ENCODE data around the gene WDR89. TPM values are rescaled to one million over a fixed set of nuclear protein-coding genes. Genes with fewer than 3 reads are reported as not detected.

Gene WDR89
- polyA plus RNA-seq, 1 of the 3 experiments (the other 2 are of a cell fraction) = 2.6 TPM

DNA sequence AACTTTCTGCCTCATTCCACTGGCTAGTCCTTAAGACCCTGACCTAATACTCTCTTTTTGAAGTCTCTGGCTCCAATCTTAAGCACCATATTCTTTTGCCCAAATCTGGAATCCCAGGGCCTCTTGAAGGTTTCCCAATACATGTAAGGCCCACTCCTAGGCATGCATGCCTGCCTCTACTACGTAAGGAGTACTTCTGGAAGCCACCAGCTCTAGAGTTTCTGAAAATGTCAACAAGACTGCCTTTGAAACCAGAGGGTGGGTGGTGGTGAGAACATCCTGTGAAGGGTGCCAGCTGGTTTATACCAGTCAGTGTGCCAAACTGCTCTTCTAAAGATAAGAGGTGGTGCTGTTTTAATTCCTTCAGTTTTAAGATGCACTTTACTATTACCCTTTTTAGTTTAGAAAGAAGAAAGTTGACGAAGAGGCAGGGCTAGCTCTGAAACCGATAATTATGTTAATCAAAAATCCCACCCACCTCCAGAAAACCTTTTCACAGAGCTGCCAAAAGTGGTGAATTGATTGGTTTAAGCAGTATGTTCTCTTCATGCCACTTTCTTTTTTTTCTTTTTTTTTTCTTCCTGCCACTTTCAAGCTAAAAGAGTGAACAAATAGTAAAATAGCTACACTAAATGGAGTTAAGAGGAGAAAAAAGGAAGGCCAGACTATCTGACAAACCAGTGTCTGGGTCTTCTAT is 8.7 kb upstream of the WDR89 start (continued):
- TF ChIP-seq, protein P1, sequence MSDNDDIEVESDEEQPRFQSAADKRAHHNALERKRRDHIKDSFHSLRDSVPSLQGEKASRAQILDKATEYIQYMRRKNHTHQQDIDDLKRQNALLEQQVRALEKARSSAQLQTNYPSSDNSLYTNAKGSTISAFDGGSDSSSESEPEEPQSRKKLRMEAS (IDR thresholded peaks at IDR 0.05; ENCODE audit: low read depth) = no peak

DNA sequence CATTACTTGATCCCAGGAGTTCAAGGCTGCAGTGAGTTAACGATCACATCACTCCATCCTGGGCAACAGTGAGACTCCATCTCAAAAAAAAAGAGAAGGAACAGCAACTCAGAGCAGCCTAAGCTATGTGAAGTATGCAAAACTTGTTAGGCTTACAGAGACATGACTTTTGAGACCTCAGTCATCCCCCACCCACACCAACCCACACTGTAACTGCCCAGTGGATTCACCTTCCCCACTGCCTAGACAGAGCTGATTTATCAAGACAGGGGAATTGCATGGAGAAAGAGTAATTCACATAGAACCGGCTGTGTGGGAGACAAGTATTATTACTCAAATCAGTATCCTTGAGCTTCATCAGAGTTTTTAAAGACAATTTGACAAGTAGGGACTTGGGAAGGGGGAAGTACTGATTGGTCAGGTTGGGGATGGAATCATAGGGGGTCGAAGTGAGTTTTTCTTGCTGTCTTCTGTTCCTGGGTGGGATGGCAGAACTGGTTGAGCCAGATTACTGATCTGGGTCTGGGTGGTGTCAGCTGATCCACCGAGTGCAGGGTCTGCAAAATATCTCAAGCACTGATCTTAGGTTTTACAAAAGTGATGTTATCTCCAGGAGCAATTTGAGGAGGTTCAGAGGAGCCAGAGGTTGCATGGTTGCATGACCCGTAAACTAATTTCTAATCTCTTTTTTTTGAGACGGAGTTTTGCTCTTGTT is 6.2 kb upstream of the WDR89 start:
- ChIA-PET POLR2A (no interaction called here), CTCF (interaction anchor here (1.3 kb wide), 1 partner anchor 15 kb away, joined by 3 read pairs; no protein-coding TSS in a partner anchor)
- Histone ChIP-seq H3K9me3 (no peaks in the 10 kb centered on the region), H3K9me2 (no peaks in the 10 kb centered on the region), H3K27me3 (ENCODE audit: insufficient read depth) (no peaks in the 10 kb centered on the region), H3K36me3 (replicated peaks in 1 of 2; ENCODE audit: control insufficient read depth in 1 of 2, insufficient read depth in 2 of 2, low read length in 1 of 2) (no peaks in the 10 kb centered on the region), H3K4me3 (ENCODE audit: low read depth in 2 of 2, low read length in 1 of 2) (no peak overlapping the region), H3K4me1 (ENCODE audit: control insufficient read depth in 1 of 2, insufficient read depth in 2 of 2, low read depth in 1 of 2, low read length in 1 of 2) (no peaks in the 10 kb centered on the region; a peak in 2 of 4 replicates), H4K20me1 (ENCODE audit: insufficient read depth) (no peaks in the 10 kb centered on the region), H3K79me2 (ENCODE audit: insufficient read depth) (0 out of 2 replicates have a peak, but pooled peaks cover 10% of the 10 kb centered on the region), H3F3A (replicated peaks; ENCODE audit: insufficient read depth) (no peaks in the 10 kb centered on the region), H3K9ac (no peak overlapping the region), H3K27ac (ENCODE audit: low read depth in 2 of 2, low read length in 1 of 2) (no peak overlapping the region), H2AFZ (ENCODE audit: low read depth) (no peak overlapping the region), H3K4me2 (no peak overlapping the region)
- TF ChIP-seq MXI1 (IDR thresholded peaks at IDR 0.05; ENCODE audit: low read depth, low read length) (no peak), TCF12 (IDR thresholded peaks at IDR 0.05) (no peak)
- TF ChIP-seq, protein P1 (IDR thresholded peaks at IDR 0.05; ENCODE audit: low read depth) = no peak
- TF ChIP-seq, protein P2, sequence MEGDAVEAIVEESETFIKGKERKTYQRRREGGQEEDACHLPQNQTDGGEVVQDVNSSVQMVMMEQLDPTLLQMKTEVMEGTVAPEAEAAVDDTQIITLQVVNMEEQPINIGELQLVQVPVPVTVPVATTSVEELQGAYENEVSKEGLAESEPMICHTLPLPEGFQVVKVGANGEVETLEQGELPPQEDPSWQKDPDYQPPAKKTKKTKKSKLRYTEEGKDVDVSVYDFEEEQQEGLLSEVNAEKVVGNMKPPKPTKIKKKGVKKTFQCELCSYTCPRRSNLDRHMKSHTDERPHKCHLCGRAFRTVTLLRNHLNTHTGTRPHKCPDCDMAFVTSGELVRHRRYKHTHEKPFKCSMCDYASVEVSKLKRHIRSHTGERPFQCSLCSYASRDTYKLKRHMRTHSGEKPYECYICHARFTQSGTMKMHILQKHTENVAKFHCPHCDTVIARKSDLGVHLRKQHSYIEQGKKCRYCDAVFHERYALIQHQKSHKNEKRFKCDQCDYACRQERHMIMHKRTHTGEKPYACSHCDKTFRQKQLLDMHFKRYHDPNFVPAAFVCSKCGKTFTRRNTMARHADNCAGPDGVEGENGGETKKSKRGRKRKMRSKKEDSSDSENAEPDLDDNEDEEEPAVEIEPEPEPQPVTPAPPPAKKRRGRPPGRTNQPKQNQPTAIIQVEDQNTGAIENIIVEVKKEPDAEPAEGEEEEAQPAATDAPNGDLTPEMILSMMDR (IDR thresholded peaks at IDR 0.05) = no peak
- 76% methylated on average over 6 of the region's 6 CpGs for WGBS (ENCODE audit: low lambda C conversion rate)
- no peak for DNase-seq

DNA sequence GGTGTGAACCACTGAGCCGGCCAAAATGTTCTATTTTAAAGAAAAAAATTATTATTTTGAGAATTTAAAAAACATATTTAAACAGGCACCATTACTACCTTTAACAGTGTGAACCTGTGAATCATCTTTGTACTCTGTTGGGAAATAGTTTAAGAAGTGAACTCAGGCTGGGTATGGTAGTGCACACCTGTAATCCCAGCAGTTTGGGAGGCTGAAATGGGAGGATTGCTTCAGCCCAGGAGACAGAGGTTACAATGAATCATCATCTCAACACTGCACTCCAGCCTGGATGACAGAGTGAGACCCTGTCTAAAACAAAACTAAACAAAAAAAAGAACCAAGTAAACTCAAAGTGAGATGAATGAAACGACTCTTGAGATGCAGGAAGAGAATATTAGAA is 3.1 kb upstream of the WDR89 start:
- Histone ChIP-seq H3K4me3 (ENCODE audit: low read depth in 2 of 2, low read length in 1 of 2) (no peak overlapping the region), H3K27me3 (ENCODE audit: insufficient read depth) (no peaks in the 10 kb centered on the region), H4K20me1 (ENCODE audit: insufficient read depth) (no peaks in the 10 kb centered on the region), H3K36me3 (replicated peaks in 1 of 2; ENCODE audit: control insufficient read depth in 1 of 2, insufficient read depth in 2 of 2, low read length in 1 of 2) (peaks cover 0 to 3% of the 10 kb centered on the region in 2 experiments), H3K4me2 (no peak overlapping the region), H3K27ac (ENCODE audit: low read depth in 2 of 2, low read length in 1 of 2) (no peak overlapping the region), H3K9me3 (no peaks in the 10 kb centered on the region), H3K9me2 (no peaks in the 10 kb centered on the region), H3K79me2 (ENCODE audit: insufficient read depth) (peaks cover 21% of the 10 kb centered on the region; the same call in 1 of the 2 replicates), H3K9ac (no peak overlapping the region), H3K4me1 (ENCODE audit: control insufficient read depth in 1 of 2, insufficient read depth in 2 of 2, low read depth in 1 of 2, low read length in 1 of 2) (no peaks in the 10 kb centered on the region; a peak in 2 of 4 replicates), H2AFZ (ENCODE audit: low read depth) (no peak overlapping the region), H3F3A (replicated peaks; ENCODE audit: insufficient read depth) (peaks cover 11% of the 10 kb centered on the region)
- DNase-seq = no peak
- CTCF ChIA-PET = no interaction called here
- 79% methylated on average over 2 of the region's 2 CpGs for WGBS (ENCODE audit: low lambda C conversion rate)
- POLR2A ChIA-PET = no interaction called here
- no peak for TF ChIP-seq SIN3A (IDR thresholded peaks at IDR 0.05; ENCODE audit: borderline replicate concordance, low read depth, low read length)
- TF ChIP-seq, protein P3, sequence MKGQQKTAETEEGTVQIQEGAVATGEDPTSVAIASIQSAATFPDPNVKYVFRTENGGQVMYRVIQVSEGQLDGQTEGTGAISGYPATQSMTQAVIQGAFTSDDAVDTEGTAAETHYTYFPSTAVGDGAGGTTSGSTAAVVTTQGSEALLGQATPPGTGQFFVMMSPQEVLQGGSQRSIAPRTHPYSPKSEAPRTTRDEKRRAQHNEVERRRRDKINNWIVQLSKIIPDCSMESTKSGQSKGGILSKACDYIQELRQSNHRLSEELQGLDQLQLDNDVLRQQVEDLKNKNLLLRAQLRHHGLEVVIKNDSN (IDR thresholded peaks at IDR 0.05; ENCODE audit: borderline replicate concordance, low read depth) = no peak
- TF ChIP-seq, protein P4, sequence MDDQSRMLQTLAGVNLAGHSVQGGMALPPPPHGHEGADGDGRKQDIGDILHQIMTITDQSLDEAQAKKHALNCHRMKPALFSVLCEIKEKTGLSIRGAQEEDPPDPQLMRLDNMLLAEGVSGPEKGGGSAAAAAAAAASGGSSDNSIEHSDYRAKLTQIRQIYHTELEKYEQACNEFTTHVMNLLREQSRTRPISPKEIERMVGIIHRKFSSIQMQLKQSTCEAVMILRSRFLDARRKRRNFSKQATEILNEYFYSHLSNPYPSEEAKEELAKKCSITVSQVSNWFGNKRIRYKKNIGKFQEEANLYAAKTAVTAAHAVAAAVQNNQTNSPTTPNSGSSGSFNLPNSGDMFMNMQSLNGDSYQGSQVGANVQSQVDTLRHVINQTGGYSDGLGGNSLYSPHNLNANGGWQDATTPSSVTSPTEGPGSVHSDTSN (IDR thresholded peaks at IDR 0.05) = no peak
- TF ChIP-seq, protein P5, sequence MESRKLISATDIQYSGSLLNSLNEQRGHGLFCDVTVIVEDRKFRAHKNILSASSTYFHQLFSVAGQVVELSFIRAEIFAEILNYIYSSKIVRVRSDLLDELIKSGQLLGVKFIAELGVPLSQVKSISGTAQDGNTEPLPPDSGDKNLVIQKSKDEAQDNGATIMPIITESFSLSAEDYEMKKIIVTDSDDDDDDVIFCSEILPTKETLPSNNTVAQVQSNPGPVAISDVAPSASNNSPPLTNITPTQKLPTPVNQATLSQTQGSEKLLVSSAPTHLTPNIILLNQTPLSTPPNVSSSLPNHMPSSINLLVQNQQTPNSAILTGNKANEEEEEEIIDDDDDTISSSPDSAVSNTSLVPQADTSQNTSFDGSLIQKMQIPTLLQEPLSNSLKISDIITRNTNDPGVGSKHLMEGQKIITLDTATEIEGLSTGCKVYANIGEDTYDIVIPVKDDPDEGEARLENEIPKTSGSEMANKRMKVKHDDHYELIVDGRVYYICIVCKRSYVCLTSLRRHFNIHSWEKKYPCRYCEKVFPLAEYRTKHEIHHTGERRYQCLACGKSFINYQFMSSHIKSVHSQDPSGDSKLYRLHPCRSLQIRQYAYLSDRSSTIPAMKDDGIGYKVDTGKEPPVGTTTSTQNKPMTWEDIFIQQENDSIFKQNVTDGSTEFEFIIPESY (IDR thresholded peaks at IDR 0.05; ENCODE audit: borderline replicate concordance, low read depth) = no peak
- TF ChIP-seq FOSL2 (IDR thresholded peaks at IDR 0.05; ENCODE audit: borderline replicate concordance, low read depth) = no peak
- no peak for TF ChIP-seq SMC3 (IDR thresholded peaks at IDR 0.05; ENCODE audit: low read depth, low read length)
- no peak for TF ChIP-seq JUND (IDR thresholded peaks at IDR 0.05)
- TF ChIP-seq RCOR1 (IDR thresholded peaks at IDR 0.05; ENCODE audit: low read length) = no peak
- no peak for TF ChIP-seq FOXJ3 (CRISPR knock-in tag; IDR thresholded peaks at IDR 0.05)
- TF ChIP-seq, protein P2 (IDR thresholded peaks at IDR 0.05) = no peak
- no peak for TF ChIP-seq CHD2 (IDR thresholded peaks at IDR 0.05; ENCODE audit: low read length, partially characterized antibody)

Data from SK-N-SH (cell line).